ENCODE data around the gene LIPJ. TPM values are rescaled to one million over a fixed set of nuclear protein-coding genes. Genes with fewer than 3 reads are reported as not detected.

Gene LIPJ
- total RNA-seq, 1 experiment from 2014 or later: not detected

DNA sequence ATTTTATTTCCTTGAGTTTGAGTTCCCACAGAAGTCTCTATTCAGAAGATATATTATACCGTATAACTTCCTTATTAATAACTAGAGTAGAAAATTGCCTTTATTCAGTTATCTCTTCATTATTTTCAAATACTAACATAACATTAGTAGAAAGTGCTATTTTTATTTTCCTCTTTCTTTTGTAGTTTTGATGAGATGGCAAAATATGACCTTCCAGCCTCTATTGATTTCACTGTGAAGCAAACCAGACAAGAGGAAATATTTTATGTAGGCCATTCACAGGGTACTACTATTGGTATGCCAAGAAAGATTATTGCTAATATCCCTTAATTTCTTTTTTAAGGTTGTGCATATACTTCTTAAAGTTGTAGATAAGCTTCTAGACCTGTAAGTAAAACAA lies 7.9 kb downstream of the LIPJ start:
- Mint-ChIP-seq H3K27ac (no peak overlapping the region), H3K36me3 (ENCODE audit: insufficient read depth in 1 of 3, low read depth in 3 of 3) (no peaks in the 10 kb centered on the region), H3K4me1 (no peaks in the 10 kb centered on the region), H3K4me3 (no peak overlapping the region), H3K27me3 (ENCODE audit: low read depth) (peaks cover 22% of the 10 kb centered on the region), H3K9me3 (no peaks in the 10 kb centered on the region)
- WGBS (ENCODE audit: extremely low coverage, insufficient read length, low lambda C conversion rate): no CpG with 5 or more reads among the region's 1 CpG
- TF ChIP-seq, protein P1, sequence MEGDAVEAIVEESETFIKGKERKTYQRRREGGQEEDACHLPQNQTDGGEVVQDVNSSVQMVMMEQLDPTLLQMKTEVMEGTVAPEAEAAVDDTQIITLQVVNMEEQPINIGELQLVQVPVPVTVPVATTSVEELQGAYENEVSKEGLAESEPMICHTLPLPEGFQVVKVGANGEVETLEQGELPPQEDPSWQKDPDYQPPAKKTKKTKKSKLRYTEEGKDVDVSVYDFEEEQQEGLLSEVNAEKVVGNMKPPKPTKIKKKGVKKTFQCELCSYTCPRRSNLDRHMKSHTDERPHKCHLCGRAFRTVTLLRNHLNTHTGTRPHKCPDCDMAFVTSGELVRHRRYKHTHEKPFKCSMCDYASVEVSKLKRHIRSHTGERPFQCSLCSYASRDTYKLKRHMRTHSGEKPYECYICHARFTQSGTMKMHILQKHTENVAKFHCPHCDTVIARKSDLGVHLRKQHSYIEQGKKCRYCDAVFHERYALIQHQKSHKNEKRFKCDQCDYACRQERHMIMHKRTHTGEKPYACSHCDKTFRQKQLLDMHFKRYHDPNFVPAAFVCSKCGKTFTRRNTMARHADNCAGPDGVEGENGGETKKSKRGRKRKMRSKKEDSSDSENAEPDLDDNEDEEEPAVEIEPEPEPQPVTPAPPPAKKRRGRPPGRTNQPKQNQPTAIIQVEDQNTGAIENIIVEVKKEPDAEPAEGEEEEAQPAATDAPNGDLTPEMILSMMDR (conservative IDR thresholded peaks at IDR 0.05): no peak
- no peak for DNase-seq
- Histone ChIP-seq H3K27ac (ENCODE audit: insufficient read length, low read depth, low read length) (no peak overlapping the region), H3K79me1 (ENCODE audit: insufficient read depth, low read depth, low read length, poor library complexity, severe bottlenecking) (no peaks in the 10 kb centered on the region), H2BK5ac (ENCODE audit: insufficient read length, low read length) (no peak overlapping the region), H3K4me1 (ENCODE audit: insufficient read depth, low read length) (no peaks in the 10 kb centered on the region), H3K14ac (ENCODE audit: insufficient read depth, low read length) (no peak overlapping the region), H2BK12ac (ENCODE audit: insufficient read length, low read depth, low read length) (no peak overlapping the region), H2AFZ (ENCODE audit: low read length) (no peak overlapping the region), H2BK120ac (ENCODE audit: low read depth, low read length, poor library complexity, severe bottlenecking) (no peak overlapping the region), H3K4ac (ENCODE audit: low read depth, low read length) (no peak overlapping the region), H2BK15ac (ENCODE audit: low read depth, low read length) (no peak overlapping the region), H4K20me1 (ENCODE audit: control insufficient read depth, insufficient read depth, insufficient read length) (no peaks in the 10 kb centered on the region), H3K79me2 (ENCODE audit: insufficient read depth, low read length) (no peaks in the 10 kb centered on the region), H2BK20ac (ENCODE audit: low read depth, low read length, poor library complexity, severe bottlenecking) (no peak overlapping the region), H3K27me3 (ENCODE audit: insufficient read depth, low read length) (no peaks in the 10 kb centered on the region), H3T11ph (ENCODE audit: low read length) (no peak overlapping the region), H3K18ac (ENCODE audit: insufficient read length, low read depth, low read length) (no peak overlapping the region), H3K23ac (ENCODE audit: insufficient read length, low read depth, low read length) (no peak overlapping the region), H3K9ac (ENCODE audit: extremely low read depth, insufficient read length, low read length) (no peak overlapping the region), H4K5ac (ENCODE audit: insufficient read length, low read depth, low read length) (no peak overlapping the region), H4K91ac (ENCODE audit: insufficient read length, low read depth, low read length) (no peak overlapping the region), H2AK5ac (ENCODE audit: insufficient read length, low read length) (no peak overlapping the region), H3K23me2 (ENCODE audit: insufficient read length, low read depth, low read length, poor library complexity, severe bottlenecking) (no peaks in the 10 kb centered on the region), H3K9me3 (ENCODE audit: control insufficient read depth, low read depth, low read length) (no peaks in the 10 kb centered on the region), H4K8ac (replicated peaks; ENCODE audit: insufficient read length, low read depth, low read length) (no peak overlapping the region), H3K4me2 (ENCODE audit: insufficient read depth, insufficient read length, low read length) (no peak overlapping the region), H3K56ac (ENCODE audit: insufficient read length, low read depth, low read length) (no peak overlapping the region)
